Measurements from ENCODE around the gene ITGA11. TPM values are rescaled to one million over a fixed set of nuclear protein-coding genes. Genes with fewer than 3 reads are reported as not detected.
"Not testable (repeated sequence)": the region's sequence is repeated elsewhere in the genome, so short reads cannot be mapped to it uniquely, and the experiment has no call there.

Gene ITGA11
- polyA plus RNA-seq, 1 donor: 2.3 TPM

- no peak for DNase-seq
These were observed 6.4 kb downstream of the ITGA11 start for GRCh38 chr15:68425428-68426060.

DNA sequence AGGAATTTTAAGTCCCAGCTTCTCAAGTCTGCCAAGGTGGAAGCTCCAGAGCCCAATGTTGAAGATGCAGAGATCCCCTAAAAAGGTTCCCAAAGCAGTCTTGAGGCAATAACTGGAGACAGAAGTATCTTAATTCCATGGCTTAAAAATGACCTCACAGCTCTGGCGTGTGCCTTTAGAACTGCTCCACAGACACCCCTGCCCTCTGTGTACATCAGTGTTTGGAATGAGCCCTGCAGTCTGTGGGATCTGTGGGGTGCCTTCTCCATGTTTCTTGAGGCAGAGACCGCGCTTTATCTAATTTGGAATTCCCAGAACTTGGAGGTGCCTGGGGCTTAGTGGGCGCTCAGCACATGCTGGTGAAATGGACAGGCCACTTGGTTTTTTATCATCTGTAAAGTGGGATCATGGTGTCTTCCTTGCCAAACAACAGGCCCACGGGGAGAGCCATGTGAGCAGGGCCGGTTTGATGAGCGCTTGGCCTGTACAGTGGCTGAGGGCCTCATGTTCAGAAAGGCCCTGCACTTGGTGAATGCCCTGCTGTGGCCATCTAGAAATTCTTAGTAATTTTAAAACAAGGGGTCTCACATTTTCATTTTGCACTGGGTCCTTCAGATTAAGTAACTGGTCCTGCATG lies 7.1 kb downstream of the ITGA11 start:
- DNase-seq: no peak

DNA sequence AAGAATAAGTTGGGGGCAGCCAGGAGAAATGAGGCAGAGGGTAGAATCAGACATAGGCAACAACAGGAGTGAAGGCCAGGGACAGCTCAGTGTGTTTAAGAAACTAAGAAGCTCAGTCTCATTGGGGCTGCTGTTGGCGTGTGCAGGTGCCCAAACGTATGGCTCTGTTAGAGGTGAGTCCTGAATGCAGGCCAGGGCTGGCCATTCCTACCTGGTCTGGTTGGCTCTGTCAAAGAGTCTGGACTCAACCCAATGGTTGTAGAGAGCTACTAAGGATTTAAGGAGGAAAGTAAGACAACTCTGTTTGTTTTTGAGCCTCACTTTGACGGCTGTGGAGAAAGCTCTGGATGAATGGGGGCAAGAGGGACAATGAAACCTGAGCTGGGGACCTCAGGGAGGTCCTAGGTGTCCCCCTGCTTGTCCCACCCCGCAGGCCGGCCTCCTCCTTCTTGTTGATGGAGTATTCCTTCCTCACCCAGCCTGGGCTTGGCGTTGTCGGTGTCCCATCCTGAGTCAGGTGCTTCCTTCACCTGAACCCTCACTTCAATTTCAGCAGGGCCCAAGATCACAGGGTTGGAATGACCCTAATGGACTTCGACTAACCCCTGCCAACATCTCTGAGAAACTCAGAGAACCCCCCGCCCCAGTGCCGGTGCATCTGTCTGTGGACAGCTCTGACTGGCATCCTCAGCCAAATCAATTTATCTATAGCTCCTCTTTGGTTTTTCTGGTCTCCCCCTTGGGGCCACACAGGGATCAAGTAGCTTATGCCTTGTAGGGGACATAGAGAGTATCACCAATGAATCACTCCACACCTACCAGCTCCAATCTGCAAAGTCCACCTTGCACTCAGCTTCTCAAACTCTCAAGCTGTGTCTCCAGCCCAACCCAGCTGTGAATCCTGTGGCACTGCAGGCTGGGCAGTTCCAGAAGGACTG lies 8.3 kb downstream of the ITGA11 start:
- no peak for DNase-seq

DNA sequence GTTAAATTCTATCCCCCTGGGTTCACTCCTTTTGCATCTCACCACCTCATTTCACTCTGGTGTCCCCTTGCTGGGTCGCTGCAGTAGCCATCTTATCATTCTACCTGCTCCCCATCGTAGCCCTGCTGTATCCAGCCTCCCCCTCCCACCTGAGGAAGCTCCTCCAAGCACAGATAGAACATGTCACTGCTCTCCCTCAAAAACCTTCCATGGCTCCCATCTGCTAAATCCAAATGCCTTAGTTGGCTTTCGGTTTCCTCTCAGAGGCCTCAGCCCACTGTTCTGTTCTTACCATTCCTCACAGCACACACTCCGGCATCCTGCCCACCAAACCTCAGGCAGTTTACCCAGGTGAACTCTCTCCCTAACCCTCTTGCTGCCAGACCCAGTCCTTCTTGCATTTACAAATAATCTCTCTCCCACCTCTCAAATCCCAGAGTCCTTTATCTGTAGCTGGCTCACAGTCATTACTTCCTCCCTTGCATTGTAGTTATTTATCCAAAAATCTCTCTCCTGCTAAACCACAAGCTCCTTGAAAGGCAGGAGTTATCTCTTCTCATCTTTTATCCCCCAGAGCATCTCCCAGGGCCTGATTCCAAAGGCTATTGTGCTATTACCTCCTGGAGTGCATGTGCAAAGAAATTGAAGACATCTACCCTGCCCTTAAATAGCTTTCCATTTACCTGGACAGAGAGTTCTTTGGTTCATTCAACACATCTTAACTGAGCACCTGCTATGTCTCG lies 9.4 kb downstream of the ITGA11 start:
- not testable (repeated sequence) for DNase-seq

- no peak for DNase-seq
These were observed 10.1 kb downstream of the ITGA11 start for GRCh38 chr15:68421798-68422402.

DNA sequence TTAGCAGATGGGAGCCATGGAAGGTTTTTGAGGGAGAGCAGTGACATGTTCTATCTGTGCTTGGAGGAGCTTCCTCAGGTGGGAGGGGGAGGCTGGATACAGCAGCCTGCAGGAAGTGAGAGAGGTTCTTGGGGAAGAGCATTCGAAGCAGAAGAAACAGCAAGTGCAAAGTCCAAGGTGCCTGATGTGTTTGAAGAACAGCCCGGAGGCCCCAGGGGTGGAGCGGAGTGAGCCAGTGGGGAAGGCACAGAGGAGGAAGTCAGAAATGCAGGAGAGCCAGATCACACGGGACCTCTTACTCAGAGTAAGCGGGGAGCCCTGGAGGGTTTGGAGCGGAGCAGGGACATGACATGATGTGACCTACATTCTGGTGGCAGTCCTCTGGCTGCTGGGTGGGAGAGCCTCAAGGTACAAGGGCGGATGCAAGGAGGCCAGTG lies 10.8 kb downstream of the ITGA11 start:
- DNase-seq: no peak

DNA sequence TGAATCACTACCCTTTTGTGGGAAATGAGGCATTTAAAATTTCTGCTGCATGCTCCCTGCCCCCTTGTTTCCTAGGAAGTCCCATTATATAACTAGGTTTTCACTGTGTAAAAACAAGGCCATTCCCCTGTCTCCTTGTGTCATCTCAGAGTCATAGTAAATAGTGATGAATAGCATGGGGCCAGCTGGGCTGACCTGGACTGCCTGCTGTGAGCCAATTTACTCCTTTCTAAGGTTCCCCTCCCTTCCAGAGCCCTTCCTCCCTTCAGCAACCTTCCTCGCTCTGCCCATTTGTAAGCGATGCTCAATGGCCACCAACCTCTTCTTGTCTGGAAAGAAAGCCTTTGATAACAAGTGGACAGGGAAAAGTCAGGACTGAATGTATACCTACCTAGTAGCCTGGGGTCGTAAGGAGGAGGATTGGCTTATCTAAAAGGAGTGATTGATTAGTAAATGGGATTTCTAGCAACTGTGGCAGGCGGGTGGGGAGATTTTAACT lies 11.7 kb downstream of the ITGA11 start:
- DNase-seq: no peak

GRCh38 chr15:68419301-68420175 lies 12.4 kb downstream of the ITGA11 start:
- DNase-seq: no peak

- DNase-seq: peak; percentile 46
These were observed 13.3 kb downstream of the ITGA11 start for GRCh38 chr15:68418611-68419161.

DNA sequence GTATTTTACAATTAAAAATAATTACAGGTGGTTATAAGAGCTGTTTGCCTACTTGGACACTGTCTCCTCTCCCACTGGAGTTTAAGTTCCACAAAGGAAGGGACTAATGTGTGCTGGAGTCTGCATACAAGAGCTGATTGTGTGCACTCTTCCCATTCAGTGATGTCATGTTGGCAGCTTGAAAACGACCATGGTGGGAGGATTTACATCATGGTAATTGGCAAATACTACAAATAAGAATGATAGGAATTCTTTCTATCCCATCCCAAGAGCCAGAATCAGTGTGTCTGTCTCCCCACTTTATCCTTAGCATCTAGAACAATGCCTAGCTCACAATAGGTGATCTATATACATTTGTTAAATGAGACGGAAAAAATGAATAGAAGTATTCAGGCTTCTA lies 14.1 kb downstream of the ITGA11 start:
- no peak for DNase-seq

GRCh38 chr15:68417051-68417450 lies 14.9 kb downstream of the ITGA11 start:
- DNase-seq: no peak

DNA sequence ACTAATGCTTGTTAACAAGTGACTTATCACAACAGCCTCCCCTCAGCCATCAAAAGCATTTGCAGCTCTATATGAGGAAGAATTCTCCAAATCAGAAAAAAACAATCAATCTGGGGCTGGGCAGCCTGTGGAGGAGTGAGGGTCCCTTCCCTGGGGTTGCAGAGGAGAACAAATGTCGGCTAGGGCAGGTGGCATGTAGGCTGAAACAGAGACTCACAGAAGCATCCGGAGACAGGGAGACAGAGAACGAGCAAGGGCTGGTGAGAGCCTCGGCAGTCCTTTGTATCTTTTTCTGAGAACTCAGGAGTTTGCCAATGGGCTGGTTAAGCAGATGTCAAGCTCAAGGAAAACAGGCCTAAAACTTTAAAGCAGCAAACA lies 15.8 kb downstream of the ITGA11 start:
- DNase-seq: no peak

DNA sequence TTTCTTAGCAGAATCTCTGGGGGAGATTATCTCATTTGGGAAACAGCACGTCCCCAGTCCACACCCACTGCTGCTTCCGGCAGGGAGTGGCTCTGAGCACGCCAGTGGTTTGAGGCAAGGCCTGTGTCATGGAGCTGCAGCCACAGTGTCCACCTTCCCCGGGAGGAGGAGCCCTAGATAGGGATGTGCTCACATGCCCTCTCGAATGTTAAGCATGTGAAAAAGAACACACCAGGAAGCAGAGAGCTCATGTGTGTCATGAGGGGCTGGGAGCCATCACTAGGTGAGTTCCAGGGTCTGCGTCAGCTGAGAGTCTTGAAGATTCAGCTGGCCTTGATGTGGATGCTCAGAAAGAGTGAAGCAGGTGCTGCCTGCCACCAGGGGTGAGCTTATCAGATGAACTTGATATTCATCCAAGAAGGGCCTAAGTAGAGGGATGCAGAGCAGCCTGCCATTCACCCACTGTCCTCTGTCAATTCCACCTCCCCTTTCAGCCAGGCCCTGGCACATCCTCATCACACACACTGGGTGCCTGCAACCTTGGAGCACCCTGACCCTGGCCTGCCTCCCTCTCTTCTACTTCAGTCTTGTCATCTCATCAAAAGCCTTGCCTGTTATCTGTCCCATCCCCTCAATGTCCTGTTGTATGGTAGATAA lies 16.3 kb downstream of the ITGA11 start:
- no peak for DNase-seq

DNA sequence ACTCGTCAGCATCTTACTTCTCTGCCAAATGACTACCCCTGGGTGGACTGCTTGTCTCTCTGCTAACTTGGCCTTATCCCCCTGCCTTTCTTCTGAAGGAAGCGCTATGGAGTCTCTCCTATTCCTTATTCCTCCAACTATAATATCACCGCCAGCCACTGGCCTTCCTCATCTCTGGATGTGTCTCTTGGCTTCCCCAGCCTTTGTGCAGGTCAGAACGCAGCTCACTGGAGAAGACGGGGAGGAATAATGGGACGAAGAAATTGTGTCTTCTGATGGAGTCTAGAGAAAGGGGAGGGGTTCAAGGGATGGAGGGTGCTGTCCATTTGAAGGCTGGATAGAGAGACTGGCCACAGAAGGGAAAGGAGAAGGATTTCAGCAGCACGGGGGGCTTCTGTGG lies 16.9 kb downstream of the ITGA11 start:
- DNase-seq: no peak

DNA sequence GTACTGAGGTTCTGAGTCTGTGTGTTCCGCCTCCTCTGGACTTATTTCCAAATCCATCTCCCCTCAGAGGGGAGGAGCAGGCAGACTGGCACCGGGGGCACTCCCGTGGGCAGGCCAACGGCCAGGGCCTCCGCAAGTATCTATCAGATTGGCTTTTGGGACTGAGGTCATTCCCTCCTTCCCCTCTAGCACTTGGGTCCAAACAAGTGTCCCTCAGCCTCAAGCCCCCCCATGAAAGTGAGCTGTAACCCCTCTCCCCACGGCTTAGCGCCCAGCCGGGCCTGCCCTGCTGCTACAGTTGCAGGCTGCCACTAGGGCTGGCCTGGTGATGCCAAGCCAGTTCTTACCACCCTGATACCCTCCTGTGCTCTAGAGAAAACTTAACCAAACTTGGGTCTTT lies 17.4 kb downstream of the ITGA11 start:
- DNase-seq: no peak

DNA sequence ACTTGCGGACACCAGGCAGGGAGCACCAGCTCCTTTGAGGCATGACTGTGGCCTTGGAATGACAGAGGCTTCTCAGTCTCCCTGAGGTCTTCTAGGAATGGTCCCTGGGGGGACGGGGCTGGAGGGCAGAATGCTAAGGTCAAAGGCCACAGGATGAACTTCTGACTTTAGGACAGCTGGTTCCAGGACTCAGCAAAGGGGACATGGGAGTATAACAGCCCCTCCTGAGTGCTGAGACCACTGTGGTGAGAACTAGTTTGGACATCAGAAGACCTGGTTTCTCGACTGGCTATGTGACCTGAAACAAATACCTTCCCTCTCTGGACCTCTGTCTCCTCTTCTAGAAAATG lies 17.8 kb downstream of the ITGA11 start:
- no peak for DNase-seq

DNA sequence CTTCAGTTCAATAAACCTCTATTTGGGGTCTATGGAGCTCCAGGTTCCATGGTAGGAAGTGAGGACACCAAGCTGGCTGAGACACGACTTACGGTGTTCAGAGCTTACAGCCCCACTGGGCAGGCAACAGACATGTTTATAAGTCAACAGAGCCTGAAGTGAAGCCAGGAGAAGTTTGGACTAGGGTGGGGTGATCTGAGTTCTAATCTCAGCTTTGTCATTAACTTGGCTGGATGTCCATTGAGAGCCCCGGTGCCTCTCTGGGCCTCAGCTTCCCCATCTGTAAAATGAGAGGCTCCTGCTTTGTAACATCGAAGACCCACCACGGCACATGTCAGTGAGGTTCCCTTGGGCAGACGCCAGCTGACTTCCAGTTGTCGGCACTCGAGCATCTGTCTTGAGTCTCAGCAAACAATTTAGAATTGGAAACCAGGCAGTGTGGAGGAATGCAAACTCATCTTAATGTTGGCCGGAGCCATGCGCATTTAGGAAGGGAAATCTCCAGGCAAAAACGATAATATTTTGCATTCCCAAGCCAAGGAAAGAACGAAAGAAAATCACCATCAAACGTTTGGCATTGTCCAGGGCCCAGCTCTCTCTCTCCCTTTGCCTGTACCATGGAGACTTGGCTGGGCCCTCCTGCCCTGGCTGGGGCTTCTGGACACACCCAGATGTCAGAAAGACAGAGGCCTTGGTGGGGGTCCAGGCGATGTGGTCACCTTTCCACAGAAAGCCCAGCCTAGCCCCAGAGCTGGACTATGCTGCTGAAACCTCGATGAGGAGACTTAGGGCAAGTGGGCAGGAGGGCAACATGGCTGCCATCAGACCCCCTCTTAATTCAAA lies 18.4 kb downstream of the ITGA11 start:
- peak; percentile 50 for DNase-seq

- no peak for DNase-seq
These were observed 19.7 kb downstream of the ITGA11 start for GRCh38 chr15:68412218-68412617.

DNA sequence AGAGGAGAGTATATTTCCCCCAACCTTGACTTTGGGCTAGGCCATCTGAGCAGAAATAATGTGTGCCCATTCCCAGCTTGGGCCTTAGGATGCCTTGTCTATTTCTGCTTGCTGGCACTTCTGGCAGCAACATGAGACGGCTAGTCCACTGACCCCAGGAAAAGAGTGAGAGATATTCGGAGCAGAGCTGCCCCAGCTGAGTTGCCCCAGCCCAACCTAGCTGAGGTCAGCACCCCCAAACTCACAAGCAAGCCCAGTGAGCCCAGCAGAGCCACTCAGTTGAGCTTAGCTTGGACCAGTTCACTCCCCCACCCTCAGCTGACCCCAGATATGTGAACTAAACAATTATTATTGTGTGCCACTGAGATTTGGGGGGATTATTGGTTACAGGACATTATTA lies 20.2 kb downstream of the ITGA11 start:
- DNase-seq: no peak

- no peak for DNase-seq
These were observed 20.7 kb downstream of the ITGA11 start for GRCh38 chr15:68411343-68411675.

Data from hindlimb muscle (tissue), 1 donor.